ENCODE measurements around the gene TP73.

DNA sequence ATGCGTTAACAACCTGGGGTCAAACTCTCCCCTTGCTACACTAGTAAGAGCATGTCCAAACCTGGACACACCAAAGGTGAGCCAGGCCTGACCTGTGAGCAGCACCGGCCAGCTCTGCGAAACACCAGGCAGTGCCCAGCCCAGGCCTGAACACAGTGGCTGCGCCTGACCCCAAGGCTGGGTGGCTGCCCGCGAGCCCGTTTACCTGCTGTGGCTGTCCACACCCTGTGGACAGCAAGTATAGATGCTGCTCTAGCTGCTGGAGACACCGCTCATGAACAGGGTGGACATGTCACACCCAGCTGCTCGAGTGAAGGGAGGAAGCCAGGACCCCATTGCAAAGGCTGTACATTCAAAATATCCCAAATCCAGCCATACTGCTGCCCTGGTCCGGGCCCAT, 92.3 kb downstream of the TP73 start:
- TF ChIP-seq, protein P1, sequence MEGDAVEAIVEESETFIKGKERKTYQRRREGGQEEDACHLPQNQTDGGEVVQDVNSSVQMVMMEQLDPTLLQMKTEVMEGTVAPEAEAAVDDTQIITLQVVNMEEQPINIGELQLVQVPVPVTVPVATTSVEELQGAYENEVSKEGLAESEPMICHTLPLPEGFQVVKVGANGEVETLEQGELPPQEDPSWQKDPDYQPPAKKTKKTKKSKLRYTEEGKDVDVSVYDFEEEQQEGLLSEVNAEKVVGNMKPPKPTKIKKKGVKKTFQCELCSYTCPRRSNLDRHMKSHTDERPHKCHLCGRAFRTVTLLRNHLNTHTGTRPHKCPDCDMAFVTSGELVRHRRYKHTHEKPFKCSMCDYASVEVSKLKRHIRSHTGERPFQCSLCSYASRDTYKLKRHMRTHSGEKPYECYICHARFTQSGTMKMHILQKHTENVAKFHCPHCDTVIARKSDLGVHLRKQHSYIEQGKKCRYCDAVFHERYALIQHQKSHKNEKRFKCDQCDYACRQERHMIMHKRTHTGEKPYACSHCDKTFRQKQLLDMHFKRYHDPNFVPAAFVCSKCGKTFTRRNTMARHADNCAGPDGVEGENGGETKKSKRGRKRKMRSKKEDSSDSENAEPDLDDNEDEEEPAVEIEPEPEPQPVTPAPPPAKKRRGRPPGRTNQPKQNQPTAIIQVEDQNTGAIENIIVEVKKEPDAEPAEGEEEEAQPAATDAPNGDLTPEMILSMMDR (IDR thresholded peaks at IDR 0.05) = no peak
- no peak for TF ChIP-seq POLR2A (IDR thresholded peaks at IDR 0.05)
